ENCODE measurements around the gene LIN7C.

Gene LIN7C

DNA sequence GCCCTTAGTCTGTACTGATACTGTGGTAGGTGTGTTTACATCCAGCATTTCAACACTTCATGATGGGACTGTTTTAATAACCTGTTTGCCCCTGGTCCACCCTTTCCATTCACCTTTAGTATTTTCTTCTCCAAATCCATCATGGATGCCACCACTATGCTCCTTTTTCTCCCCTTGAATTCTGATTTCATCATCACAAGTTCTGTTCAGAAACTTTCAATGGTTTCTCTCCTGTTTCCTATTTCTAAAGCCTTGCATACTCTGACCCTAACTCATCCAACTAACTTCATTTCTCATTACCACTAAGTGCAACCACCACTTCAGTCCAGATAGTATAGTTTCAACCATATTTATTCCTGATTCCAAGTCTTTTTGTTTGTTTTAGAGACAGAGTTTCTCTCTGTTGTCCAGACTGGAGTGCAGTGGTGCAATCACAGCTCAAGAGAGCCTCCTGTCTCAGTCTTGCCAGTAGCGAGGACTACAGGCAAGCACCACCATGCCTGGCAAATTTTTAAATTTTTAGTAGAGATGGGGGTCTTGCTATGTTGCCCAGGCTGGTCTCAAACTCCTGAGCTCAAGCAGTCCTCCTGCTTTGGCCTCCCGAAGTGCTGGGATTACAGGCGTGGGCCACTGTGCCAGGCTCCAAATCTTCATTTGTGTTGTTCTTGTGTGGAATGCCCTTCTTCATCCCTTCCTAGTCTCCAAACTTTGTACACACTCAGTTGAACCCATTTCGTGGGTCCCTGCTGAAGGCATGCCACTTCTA, 1.2 kb upstream of the LIN7C start:
- DNase-seq, result no peak

DNA sequence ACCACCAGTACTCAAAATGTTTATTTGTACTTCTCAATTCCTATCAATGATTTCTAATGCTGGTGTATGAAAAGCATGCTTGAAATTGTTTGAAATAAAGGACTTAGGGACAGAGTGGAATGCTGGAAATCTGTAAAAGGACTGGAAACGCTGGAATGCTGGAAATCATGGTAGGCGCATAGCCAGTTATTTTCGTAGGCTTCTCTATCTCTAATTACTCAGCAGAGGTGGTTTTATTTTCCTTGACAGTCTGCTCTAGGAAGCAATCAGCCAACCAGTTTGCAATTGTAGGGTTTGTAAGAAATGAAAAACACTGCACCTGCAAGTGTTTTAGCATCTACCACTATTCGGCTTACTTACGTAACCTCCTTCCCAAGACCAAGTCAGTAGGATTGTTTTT, 788 bp downstream of the LIN7C start:
- DNase-seq, result no peak

DNA sequence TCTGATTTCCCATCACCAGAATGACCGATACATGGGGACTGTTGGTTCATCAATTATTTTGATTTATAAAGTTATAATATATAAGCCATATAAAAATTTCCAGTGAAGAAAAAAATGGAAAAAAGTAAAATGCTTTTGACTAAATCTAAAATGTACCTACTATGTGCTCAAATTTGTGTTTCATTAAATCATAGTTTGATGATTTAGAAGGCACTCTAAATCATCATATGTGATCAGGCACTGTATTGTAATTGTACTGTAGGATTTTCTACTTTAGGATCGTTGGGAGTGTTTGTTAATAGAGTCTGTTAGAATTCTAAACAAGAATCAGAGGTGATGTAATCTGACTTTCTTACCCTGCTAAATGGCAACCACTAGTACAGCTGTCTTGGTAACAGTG, 2.4 kb downstream of the LIN7C start:
- DNase-seq, result no peak

GRCh38 chr11:27501100-27501499, 5.5 kb downstream of the LIN7C start:
- DNase-seq, result no peak

GRCh38 chr11:27497911-27498310, 8.7 kb downstream of the LIN7C start:
- no peak for DNase-seq

DNA sequence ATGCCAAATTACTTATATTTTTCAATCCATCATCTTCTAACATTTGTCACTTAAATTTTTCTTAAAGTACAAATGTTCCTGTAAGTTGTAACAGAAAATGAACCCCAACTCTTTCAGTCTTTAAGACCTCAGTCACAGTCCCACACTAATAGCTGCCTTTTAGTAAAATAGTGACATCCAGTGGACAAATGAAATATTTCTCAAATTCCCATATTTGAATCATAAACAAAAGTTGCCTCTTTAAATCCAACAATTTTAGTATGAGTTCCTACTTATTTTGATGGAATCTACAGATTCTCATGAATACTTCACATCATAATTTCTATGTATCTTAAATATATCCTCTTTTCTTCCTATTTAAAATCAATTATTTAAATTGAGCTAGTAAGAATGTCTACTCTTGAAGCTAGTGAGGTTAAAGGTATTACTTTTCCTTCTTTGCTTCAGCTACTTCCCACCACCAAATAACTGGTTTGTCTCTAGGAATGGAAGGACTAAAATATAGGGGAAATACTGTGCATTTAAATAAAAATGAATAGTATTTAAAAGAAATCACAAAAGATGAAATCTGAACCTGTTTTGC, 9.2 kb downstream of the LIN7C start:
- peak; percentile 23 for DNase-seq

GRCh38 chr11:27496461-27496860, 10.1 kb downstream of the LIN7C start:
- no peak for DNase-seq

GRCh38 chr11:27495710-27496300, 10.8 kb downstream of the LIN7C start:
- DNase-seq, result no peak

GRCh38 chr11:27489092-27489491, 17.5 kb downstream of the LIN7C start:
- DNase-seq, result no peak

DNA sequence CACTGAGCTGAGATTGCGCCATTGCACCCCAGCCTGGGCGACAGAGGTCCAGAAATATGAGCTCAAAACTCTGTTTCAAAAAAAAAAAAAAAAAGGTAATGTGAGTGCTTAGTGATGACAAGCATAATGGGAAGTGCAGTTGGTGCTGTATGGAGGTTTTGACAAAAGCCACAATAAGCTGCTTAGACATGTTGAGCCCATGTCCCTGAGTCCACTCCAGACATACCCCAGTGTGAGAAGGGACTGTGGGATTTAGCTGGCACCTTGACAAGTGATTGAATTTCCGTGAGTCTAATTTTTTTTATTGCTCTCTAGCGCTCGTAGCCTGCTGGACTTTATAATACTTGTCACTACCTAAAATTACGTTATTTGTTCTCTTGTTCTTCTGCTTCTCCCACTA, 18.9 kb downstream of the LIN7C start:
- no peak for DNase-seq

- DNase-seq, result peak; percentile 33
These were observed 20.4 kb downstream of the LIN7C start for GRCh38 chr11:27485930-27486773.

GRCh38 chr11:27482793-27483192, 23.8 kb downstream of the LIN7C start:
- DNase-seq, result no peak

GRCh38 chr11:27481992-27482391, 24.6 kb downstream of the LIN7C start:
- no peak for DNase-seq

- no peak for DNase-seq
These were observed 28.7 kb downstream of the LIN7C start for GRCh38 chr11:27477831-27478230.

- DNase-seq, result no peak
These were observed 29.3 kb downstream of the LIN7C start for GRCh38 chr11:27477243-27477642.

- no peak for DNase-seq
These were observed 30.9 kb downstream of the LIN7C start for GRCh38 chr11:27475622-27476021.

- DNase-seq, result no peak
These were observed 33.6 kb downstream of the LIN7C start for GRCh38 chr11:27473017-27473406.

- peak; percentile 95 for DNase-seq
These were observed 34.1 kb downstream of the LIN7C start, which contains the start of gene LGR4 for GRCh38 chr11:27472398-27473016. TSS of gene LGR4 (minus strand) at chr11:27472790. CDS start at chr11:27472302, 488 bp downstream.

DNA sequence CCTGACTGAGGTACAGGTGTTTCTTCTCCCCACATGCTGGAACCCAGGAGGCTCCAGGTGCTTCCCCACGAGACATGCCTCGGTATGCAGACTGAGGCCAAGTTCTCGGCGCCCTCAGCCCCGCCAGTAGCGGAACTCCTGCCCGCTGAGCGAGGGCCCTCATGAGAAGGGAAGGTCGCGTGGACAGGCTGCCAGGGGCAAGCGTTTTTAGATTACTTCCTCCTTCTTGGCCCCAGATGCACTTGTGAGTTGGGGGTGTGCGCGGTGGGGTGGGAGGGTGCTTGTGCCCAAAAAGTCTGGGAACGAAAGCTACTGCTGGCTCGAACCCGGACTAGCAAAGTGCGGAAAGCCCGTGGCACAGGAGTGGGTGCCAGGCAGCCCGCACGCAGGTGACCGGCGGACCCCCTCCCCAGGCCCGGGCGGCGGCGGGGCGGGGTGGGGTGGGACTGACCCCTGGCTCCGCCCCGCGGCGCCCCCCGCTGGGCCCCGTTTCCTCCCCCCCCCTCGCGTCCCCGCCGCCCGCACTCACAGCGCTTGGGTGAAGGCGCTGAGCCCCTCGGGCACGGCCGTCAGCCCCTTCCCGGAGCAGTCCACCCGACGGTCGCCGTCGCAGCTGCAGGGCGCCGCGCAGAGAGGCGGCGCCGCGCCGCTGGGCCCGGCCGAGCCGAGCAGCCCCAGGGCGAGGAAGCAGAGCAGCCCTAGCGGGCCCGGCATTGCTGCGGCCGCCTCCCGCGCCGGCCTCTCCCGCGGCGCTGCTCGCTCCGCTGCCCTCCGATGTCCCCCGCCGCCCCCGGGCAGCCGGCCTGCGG, 34.8 kb downstream of the LIN7C start:
- no peak for DNase-seq

DNA sequence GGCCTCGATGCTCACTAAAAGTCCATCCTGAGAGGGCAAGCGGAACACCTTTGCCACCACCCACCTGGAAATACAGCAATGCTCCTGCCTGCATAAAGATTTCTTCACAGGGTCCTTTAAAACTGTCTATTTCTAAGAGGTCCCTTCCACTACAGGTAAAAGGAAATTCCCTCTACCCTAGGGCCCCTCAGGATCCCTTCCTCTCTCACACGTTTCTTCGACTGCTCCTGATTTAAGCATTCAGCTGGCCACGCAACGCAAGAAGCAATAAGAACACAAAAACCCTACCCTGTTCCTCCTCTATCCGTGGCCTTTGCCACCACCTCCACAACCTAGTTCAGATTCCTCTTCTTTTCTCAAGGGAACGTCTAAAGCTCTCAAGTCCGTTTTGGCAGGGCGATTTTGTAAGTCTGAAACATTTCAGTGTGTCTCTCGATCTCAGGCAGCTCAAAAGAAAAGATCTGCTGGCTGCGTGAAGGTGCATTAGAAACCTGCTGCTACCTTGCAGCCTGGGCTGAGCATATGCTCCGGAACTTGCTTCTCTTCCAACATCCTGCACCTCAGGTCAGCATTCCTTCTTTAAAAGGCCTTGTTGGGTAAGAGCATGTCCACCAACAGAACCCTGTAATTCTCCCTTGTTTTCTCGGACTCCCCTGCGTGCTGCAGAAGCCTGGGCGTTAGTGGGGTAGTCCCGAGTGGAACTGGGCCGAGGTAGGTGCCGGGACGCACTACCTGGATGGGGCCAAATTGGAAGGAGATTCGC, 35.6 kb downstream of the LIN7C start:
- no peak for DNase-seq

DNA sequence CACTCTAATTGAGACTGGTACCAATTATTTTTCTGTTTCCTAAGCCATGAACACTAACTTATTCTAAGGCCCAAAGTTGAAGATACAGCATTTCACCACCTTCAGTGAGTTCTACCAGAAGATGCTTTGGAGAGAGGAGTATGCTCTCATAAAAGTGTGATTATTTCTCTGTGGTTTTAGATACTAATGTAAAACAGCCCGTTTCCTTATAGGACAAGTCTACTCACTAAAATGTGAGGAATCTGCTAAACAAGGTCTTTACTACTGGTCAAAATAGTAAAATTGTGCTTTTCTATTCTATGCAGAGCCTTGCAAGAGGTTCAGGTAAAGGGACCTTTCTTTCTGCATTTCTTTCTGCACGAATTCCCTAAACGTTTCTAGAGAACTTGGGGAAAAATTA, 36.4 kb downstream of the LIN7C start:
- DNase-seq, result no peak

Measured in NCI-H446 treated with DMSO at 0.1 percent for 48 hours (cell line).